WI38 (cell line): ENCODE measurements around the gene CHST2.
"Not testable (repeated sequence)": the region's sequence is repeated elsewhere in the genome, so short reads cannot be mapped to it uniquely, and the experiment has no call there.

Experiments
- H3K4me3 ChIP-seq: 2 replicates; pipeline ENCODE4 v1.5.1; 2011; ENCODE audit warnings: low read depth, mild to moderate bottlenecking, control low read depth, low read length
- CTCF ChIP-seq: IDR thresholded peaks from 2 replicates; pipeline ENCODE4 v1.5.1; 2012; ENCODE audit warnings: low read depth, mild to moderate bottlenecking, control low read depth, low read length

The CHST2 gene

GRCh38 chr3:143119009-143119914, at the start of gene CHST2:
TSS of gene CHST2 (plus strand) at chr3:143119771. CDS start at chr3:143120817, 1,046 bp downstream.
- peak within 1 kb of the TSS; percentile 74 for H3K4me3 ChIP-seq
- no peak for TF ChIP-seq CTCF

- H3K4me3 ChIP-seq, result no peak overlapping the region
- TF ChIP-seq CTCF, result no peak
Measured at GRCh38 chr3:143070977-143071551, 48.5 kb upstream of the CHST2 start.

- no peak for TF ChIP-seq CTCF
- no peak overlapping the region for H3K4me3 ChIP-seq
Measured at GRCh38 chr3:143071776-143072175, 47.8 kb upstream of the CHST2 start.

- not testable (repeated sequence) for H3K4me3 ChIP-seq
Measured at GRCh38 chr3:143072298-143073020, 47.1 kb upstream of the CHST2 start.

- not testable (repeated sequence) for H3K4me3 ChIP-seq
Measured at GRCh38 chr3:143073541-143073940, 46.0 kb upstream of the CHST2 start.

- not testable (repeated sequence) for H3K4me3 ChIP-seq
Measured at GRCh38 chr3:143073983-143074382, 45.6 kb upstream of the CHST2 start.

GRCh38 chr3:143078883-143079282, 40.7 kb upstream of the CHST2 start:
- no peak overlapping the region for H3K4me3 ChIP-seq
- TF ChIP-seq CTCF, result no peak

GRCh38 chr3:143080196-143080595, 39.4 kb upstream of the CHST2 start:
- H3K4me3 ChIP-seq, result no peak overlapping the region
- TF ChIP-seq CTCF, result no peak
